B cell (primary cell): ENCODE data around the gene SFXN1. TPM values are rescaled to one million over a fixed set of nuclear protein-coding genes. Genes with fewer than 3 reads are reported as not detected.

ENCODE experiments used
- ATAC-seq: fragments of 200-7000 bp; cut with Tn5 transposase; one replicate; pipeline ENCODE4 v1.10.0; 2021; ENCODE audit warnings: low read depth, mild to moderate bottlenecking, moderate number of reproducible peaks, moderate library complexity
- CTCF ChIA-PET: fragments of 350-600 bp; sonication (Branson Sonifier 250); formaldehyde crosslinking; loops from one replicate; lab custom pipeline; 2021; ENCODE audit warnings: antibody characterized with exemption, inconsistent platforms; lab: Charles Lee
- POLR2A ChIA-PET: fragments of 350-600 bp; sonication (Branson Sonifier 250); formaldehyde crosslinking; loops from one replicate; lab custom pipeline; 2021; ENCODE audit warnings: antibody characterized with exemption; lab: Charles Lee
- DNase-seq: peaks from one replicate; pipeline ENCODE4 v3.0.0; 2013
- H2AFZ ChIP-seq: 2 replicates; pipeline ENCODE4 v1.6.1; 2012; ENCODE audit warnings: mild to moderate bottlenecking, low read depth, low read length; ENCODE audit not compliant: insufficient read depth, poor library complexity, severe bottlenecking
- H3K27ac ChIP-seq, 2 donors: 1 replicate in 1 of 2; 2 replicates in 1 of 2; pipeline ENCODE4 v1.5.1; 2012 to 2013; ENCODE audit warnings: low read length in 2 of 2, mild to moderate bottlenecking in 2 of 2, moderate library complexity in 1 of 2
- H3K27me3 ChIP-seq, 4 experiments: fragments of 200-600 bp in 1 of 4; sonication (generic) in 1 of 4; replicated peaks in 1 of 4; 1 replicate in 2 of 4; 2 replicates in 2 of 4; pipeline versions ENCODE4 v1.6.1 to v1.7.0; 2013 to 2016; ENCODE audit warnings: low read length in 3 of 4, mild to moderate bottlenecking in 2 of 4, mixed read lengths in 1 of 4, moderate library complexity in 1 of 4; ENCODE audit not compliant: insufficient read depth in 4 of 4, control insufficient read depth in 3 of 4; ENCODE audit errors: control extremely low read depth in 1 of 4
- H3K36me3 ChIP-seq, 2 experiments: replicated peaks in 1 of 2; 1 replicate in 1 of 2; 2 replicates in 1 of 2; pipeline versions ENCODE4 v1.6.1 to v1.7.1; 2013; ENCODE audit warnings: low read length in 1 of 2; ENCODE audit not compliant: insufficient read depth in 2 of 2, control insufficient read depth in 1 of 2; ENCODE audit errors: control extremely low read depth in 1 of 2, extremely low read depth in 1 of 2
- H3K4me1 ChIP-seq, 2 donors: fragments of 200-600 bp in 1 of 2; sonication (generic) in 1 of 2; 1 replicate in 1 of 2; 2 replicates in 1 of 2; pipeline versions ENCODE4 v1.5.1 to v1.6.1; 2013 to 2017; ENCODE audit warnings: low read length in 2 of 2; ENCODE audit not compliant: control insufficient read depth in 2 of 2, insufficient read depth in 2 of 2
- H3K4me2 ChIP-seq: replicated peaks from 2 replicates; pipeline ENCODE3; 2012; ENCODE audit warnings: mild to moderate bottlenecking, low read depth, low read length; ENCODE audit not compliant: poor library complexity, severe bottlenecking
- H3K4me3 ChIP-seq, 5 experiments: fragments of 200-600 bp in 1 of 5; sonication (generic) in 1 of 5; 1 replicate in 3 of 5; 2 replicates in 2 of 5; pipeline versions ENCODE4 v1.5.1 to v1.7.0; 2011 to 2016; ENCODE audit warnings: low read length in 4 of 5, mild to moderate bottlenecking in 4 of 5, low read depth in 2 of 5, control low read depth in 1 of 5, moderate library complexity in 1 of 5; ENCODE audit not compliant: insufficient read depth in 1 of 5; ENCODE audit errors: control extremely low read depth in 1 of 5, extremely low read depth in 1 of 5
- H3K79me2 ChIP-seq: fragments of 200-600 bp; sonication (generic); one replicate; pipeline ENCODE4 v1.6.0; 2016; ENCODE audit warnings: low read length; ENCODE audit not compliant: control insufficient read depth, insufficient read depth
- H3K9ac ChIP-seq: fragments of 200-600 bp; sonication (generic); 2 replicates; pipeline ENCODE4 v1.6.1; 2017; ENCODE audit warnings: mild to moderate bottlenecking, low read length, moderate library complexity
- H3K9me3 ChIP-seq, 3 donors: one replicate each; pipeline versions ENCODE4 v1.6.1 to v1.7.1; 2013; ENCODE audit warnings: low read length in 2 of 3; ENCODE audit not compliant: control insufficient read depth in 2 of 3, insufficient read depth in 1 of 3; ENCODE audit errors: control extremely low read depth in 1 of 3
- H4K20me1 ChIP-seq: 2 replicates; pipeline ENCODE4 v1.6.0; 2012; ENCODE audit warnings: mild to moderate bottlenecking, low read length; ENCODE audit not compliant: insufficient read depth, control insufficient read depth, poor library complexity, severe bottlenecking
- H3K27ac Mint-ChIP-seq: one replicate; pipeline ENCODE4 v1.8.0; 2021; ENCODE audit warnings: mixed read lengths
- H3K27me3 Mint-ChIP-seq: one replicate; pipeline ENCODE4 v1.8.0; 2021; ENCODE audit warnings: mixed read lengths
- H3K4me1 Mint-ChIP-seq: one replicate; pipeline ENCODE4 v1.8.0; 2021; ENCODE audit warnings: mixed read lengths
- H3K4me3 Mint-ChIP-seq: one replicate; pipeline ENCODE4 v1.8.0; 2021; ENCODE audit warnings: mixed read lengths
- H3K9me3 Mint-ChIP-seq: one replicate; pipeline ENCODE4 v1.8.0; 2022; ENCODE audit warnings: mixed read lengths; ENCODE audit not compliant: insufficient read depth
- CTCF ChIP-seq: fragments of 200-600 bp; IDR thresholded peaks from one replicate; pipeline ENCODE4 v1.8.0; 2022; ENCODE audit warnings: antibody characterized with exemption, mild to moderate bottlenecking
- EZH2 ChIP-seq: IDR thresholded peaks from 2 replicates; pipeline ENCODE4 v1.6.1; 2012; ENCODE audit warnings: borderline replicate concordance, low read depth, mild to moderate bottlenecking, moderate library complexity, low read length; ENCODE audit not compliant: insufficient read depth, poor library complexity, severe bottlenecking
- WGBS: methylation state at CpG from one replicate; pipeline ENCODE4 v1.1.5; 2013; ENCODE audit warnings: missing lambda C conversion rate; ENCODE audit not compliant: insufficient coverage; 5-methylcytosine and 5-hydroxymethylcytosine counted together
- intact Hi-C: fragments of 100-400 bp; cut with micrococcal nuclease; formaldehyde crosslinking; loops from one replicate; pipeline ENCODE4 v1.10.0; 2022
- polyA plus RNA-seq: library from polyadenylated mRNA; depleted of rRNA; stranded (reverse); fragments of >200 nt; gene quantifications from 2 replicates; pipeline ENCODE4 v1.2.3, GENCODE V29; 2012
- total RNA-seq, 2 donors: library from RNA; stranded (reverse); fragments of 120-200 nt in 1 of 2; gene quantifications; 1 replicate in 1 of 2; 2 replicates in 1 of 2; pipeline versions ENCODE4 v1.2.3 to v1.2.4, GENCODE V29; 2013 to 2022

Gene SFXN1
- total and polyA plus RNA-seq, 2 donors (not counting 1 experiment from before 2014, with no cell fraction given) = 16.4 to 30.5 TPM

GRCh38 chr5:175438234-175438857 lies 40.0 kb upstream of the SFXN1 start:
- Histone ChIP-seq H3K4me3 (no peak overlapping the region), H3K9ac (no peak overlapping the region), H3K4me2 (no peak overlapping the region), H3K27me3 (peaks cover 0 to 6% (median 2%) of the 10 kb centered on the region in 4 experiments), H3K9me3 (no peaks in the 10 kb centered on the region), H3K4me1 (no peaks in the 10 kb centered on the region), H3K79me2 (no peaks in the 10 kb centered on the region), H3K36me3 (no peaks in the 10 kb centered on the region), H3K27ac (no peak overlapping the region), H2AFZ (no peak overlapping the region), H4K20me1 (no peaks in the 10 kb centered on the region)
- CTCF ChIA-PET = interaction anchor here (0.7 kb wide), 1 partner anchor 26 kb away, joined by 3 read pairs; no protein-coding TSS in a partner anchor
- Mint-ChIP-seq H3K27me3 (peaks cover 39% of the 10 kb centered on the region), H3K9me3 (no peaks in the 10 kb centered on the region), H3K27ac (no peak overlapping the region), H3K4me1 (no peaks in the 10 kb centered on the region), H3K4me3 (no peak overlapping the region)
- TF ChIP-seq CTCF (no peak), EZH2 (no peak)
- no CpG with 5 or more reads among the region's 3 CpGs for WGBS
- POLR2A ChIA-PET = no interaction called here
- no peak for ATAC-seq
- no peak for DNase-seq
- intact Hi-C loops = no loop called here

- Histone ChIP-seq H3K9me3 (peaks cover 0 to 7% (median 0%) of the 10 kb centered on the region in 3 donors), H2AFZ (no peak overlapping the region), H3K79me2 (no peaks in the 10 kb centered on the region), H3K9ac (no peak overlapping the region), H3K4me2 (no peak overlapping the region), H3K4me1 (no peaks in the 10 kb centered on the region), H3K27me3 (peaks cover 0 to 29% (median 8%) of the 10 kb centered on the region in 4 experiments), H3K4me3 (no peak overlapping the region), H3K27ac (no peak overlapping the region), H3K36me3 (no peaks in the 10 kb centered on the region), H4K20me1 (no peaks in the 10 kb centered on the region)
- DNase-seq (no peak), ATAC-seq (no peak)
- H3K4me3 Mint-ChIP-seq = no peak overlapping the region
- H3K9me3 Mint-ChIP-seq = no peaks in the 10 kb centered on the region
- peaks cover 57% of the 10 kb centered on the region for H3K27me3 Mint-ChIP-seq
- TF ChIP-seq EZH2 (no peak), CTCF (no peak)
- intact Hi-C loops = loop anchor here (5.0 kb wide), 1 partner anchor 491 kb away; no protein-coding TSS in a partner anchor
- ChIA-PET POLR2A (no interaction called here), CTCF (interaction anchor here (1.7 kb wide), 1 partner anchor 21 kb away, joined by 4 read pairs; no protein-coding TSS in a partner anchor)
- peaks cover 2% of the 10 kb centered on the region for H3K4me1 Mint-ChIP-seq
- 11% methylated on average over 29 of the region's 29 CpGs for WGBS
- no peak overlapping the region for H3K27ac Mint-ChIP-seq
Measured at GRCh38 chr5:175443514-175444059, 34.8 kb upstream of the SFXN1 start.
